GDM1 (cell line): ENCODE measurements around the gene UVRAG.
"Not testable (repeated sequence)": the region's sequence is repeated elsewhere in the genome, so short reads cannot be mapped to it uniquely, and the experiment has no call there.

ENCODE experiments used
- DNase-seq: peaks from one replicate; lab custom pipeline; 2025; lab: John Stamatoyannopoulos, UW

Gene UVRAG

GRCh38 chr11:75966537-75967287 lies 151.7 kb downstream of the UVRAG start:
- no peak for DNase-seq

- DNase-seq, result no peak
Measured at GRCh38 chr11:75968021-75968625, 153.1 kb downstream of the UVRAG start.

GRCh38 chr11:75969626-75970308 lies 154.8 kb downstream of the UVRAG start:
- no peak for DNase-seq

GRCh38 chr11:75973710-75974109 lies 158.7 kb downstream of the UVRAG start:
- not testable (repeated sequence) for DNase-seq

GRCh38 chr11:75979075-75979474 lies 164.1 kb downstream of the UVRAG start:
- DNase-seq, result not testable (repeated sequence)

- not testable (repeated sequence) for DNase-seq
Measured at GRCh38 chr11:75979479-75980027, 164.5 kb downstream of the UVRAG start.

- no peak for DNase-seq
Measured at GRCh38 chr11:75980031-75980430, 165.0 kb downstream of the UVRAG start.

GRCh38 chr11:75981546-75981945 lies 166.5 kb downstream of the UVRAG start:
- no peak for DNase-seq

- DNase-seq, result no peak
Measured at GRCh38 chr11:75982309-75982708, 167.3 kb downstream of the UVRAG start.

- no peak for DNase-seq
Measured at GRCh38 chr11:75986966-75987365, 172.0 kb downstream of the UVRAG start.

GRCh38 chr11:75993126-75993525 lies 178.1 kb downstream of the UVRAG start:
- no peak for DNase-seq

- no peak for DNase-seq
Measured at GRCh38 chr11:75994616-75995015, 179.6 kb downstream of the UVRAG start.

- no peak for DNase-seq
Measured at GRCh38 chr11:75996523-75997442, 181.8 kb downstream of the UVRAG start.

GRCh38 chr11:76004400-76004799 lies 189.4 kb downstream of the UVRAG start:
- DNase-seq, result no peak

GRCh38 chr11:76005756-76006155 lies 190.7 kb downstream of the UVRAG start:
- no peak for DNase-seq

GRCh38 chr11:76007166-76007565 lies 192.2 kb downstream of the UVRAG start:
- no peak for DNase-seq

GRCh38 chr11:76008474-76008873 lies 193.5 kb downstream of the UVRAG start:
- no peak for DNase-seq

GRCh38 chr11:76010051-76010450 lies 195.0 kb downstream of the UVRAG start:
- no peak for DNase-seq

GRCh38 chr11:76013526-76013925 lies 198.5 kb downstream of the UVRAG start:
- no peak for DNase-seq

- DNase-seq, result no peak
Measured at GRCh38 chr11:76023236-76024068, 208.4 kb downstream of the UVRAG start.

- DNase-seq, result no peak
Measured at GRCh38 chr11:76025068-76025467, 210.1 kb downstream of the UVRAG start.
